Smooth muscle cell of the brain vasculature (primary cell): ENCODE results near the gene ARHGEF16.

Source experiments
- DNase-seq: peaks from one replicate; pipeline ENCODE4 v3.0.0-alpha.2; 2012; ENCODE audit warnings: low read depth, low spot score

ARHGEF16 gene

DNA sequence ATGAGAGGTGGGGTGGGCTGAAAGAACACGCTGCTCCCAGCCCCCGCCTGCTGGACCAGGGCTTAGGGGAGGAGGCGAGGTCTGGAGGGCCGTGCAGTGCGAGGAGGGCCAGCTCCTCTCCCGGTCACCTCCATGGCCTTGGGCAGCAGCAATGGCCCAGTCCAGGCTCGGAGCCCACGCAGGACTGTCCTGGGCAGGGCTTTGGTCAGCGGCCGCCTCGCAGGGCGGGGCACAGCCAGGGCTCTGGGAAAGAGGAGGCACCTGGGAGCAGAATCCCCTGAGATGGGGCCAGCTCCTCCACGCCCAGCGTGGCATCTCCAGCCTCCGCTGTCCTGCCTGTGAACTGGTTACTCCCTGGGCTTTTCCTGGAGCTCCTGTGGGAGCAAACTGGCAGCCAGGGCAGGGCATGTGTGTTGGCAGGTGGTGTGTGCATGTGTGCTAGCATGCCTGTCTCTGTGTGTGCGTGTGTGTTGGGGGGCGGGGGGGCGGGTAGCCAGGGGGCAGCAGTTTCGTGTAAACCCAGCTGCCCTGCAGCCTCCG, 27.4 kb downstream of the ARHGEF16 start:
- no peak for DNase-seq

- DNase-seq = no peak
Observed at GRCh38 chr1:3482378-3482849, 27.9 kb downstream of the ARHGEF16 start.

GRCh38 chr1:3483380-3483779, 28.9 kb downstream of the ARHGEF16 start:
- DNase-seq = no peak

GRCh38 chr1:3483801-3484444, 29.5 kb downstream of the ARHGEF16 start:
- no peak for DNase-seq

- DNase-seq = no peak
Observed at GRCh38 chr1:3485016-3485415, 30.6 kb downstream of the ARHGEF16 start.

DNA sequence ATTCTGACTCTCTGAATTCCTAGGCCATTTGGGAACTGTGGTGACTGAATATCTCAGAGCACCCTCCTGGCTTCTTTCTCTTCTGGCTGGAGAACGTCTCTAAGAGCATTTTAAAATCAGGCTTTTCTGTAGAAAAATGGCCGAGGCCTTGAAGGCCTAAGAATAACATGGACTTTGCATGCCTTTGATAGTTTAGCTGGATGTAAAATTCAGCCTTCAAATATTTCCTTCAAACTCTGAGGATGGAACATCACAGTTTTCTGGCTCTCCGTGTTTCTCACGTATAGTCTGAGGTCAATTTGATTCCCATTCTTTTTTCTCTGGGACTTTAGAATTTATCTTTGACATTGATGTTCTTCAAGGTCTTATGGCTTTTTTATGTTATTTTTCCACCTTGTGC, 34.0 kb downstream of the ARHGEF16 start:
- DNase-seq = no peak

DNA sequence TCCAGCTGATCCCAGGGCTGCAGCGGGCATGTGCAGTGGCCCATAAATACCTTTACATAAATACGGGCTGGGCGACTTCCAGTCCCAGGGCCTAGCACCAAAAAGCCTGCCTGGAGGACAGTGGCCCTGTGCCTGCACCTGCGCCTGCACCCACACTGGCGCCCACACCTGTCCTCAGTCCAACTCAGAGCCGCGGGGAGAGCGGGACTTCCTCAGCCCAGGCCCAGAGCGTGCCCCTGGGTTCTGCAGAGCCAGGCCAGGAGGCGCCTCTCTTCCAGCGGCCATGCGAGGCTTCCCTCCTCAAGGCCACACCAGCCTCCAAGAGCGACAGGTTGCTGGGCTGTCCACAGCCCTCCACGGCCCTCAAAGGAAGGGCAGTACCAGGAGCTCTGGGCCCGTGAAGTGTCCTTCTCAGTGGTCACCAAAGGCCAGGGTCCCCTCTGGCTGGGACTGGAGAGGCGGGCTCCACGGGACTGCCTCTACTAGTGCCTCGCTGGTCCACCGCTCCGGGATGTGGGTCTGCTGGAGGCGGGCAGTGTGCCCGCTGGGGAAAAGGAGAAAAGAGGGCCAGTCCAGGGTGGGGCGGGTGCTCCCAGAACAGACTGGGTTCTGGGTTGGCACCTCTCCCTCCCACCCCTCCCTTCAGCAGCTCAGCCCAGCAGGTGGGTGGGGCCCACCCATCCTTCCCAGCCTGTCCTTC, 35.7 kb downstream of the ARHGEF16 start:
- DNase-seq = no peak

- no peak for DNase-seq
Observed at GRCh38 chr1:3491291-3492246, 37.1 kb downstream of the ARHGEF16 start.

GRCh38 chr1:3492545-3493246, 38.2 kb downstream of the ARHGEF16 start:
- no peak for DNase-seq

DNA sequence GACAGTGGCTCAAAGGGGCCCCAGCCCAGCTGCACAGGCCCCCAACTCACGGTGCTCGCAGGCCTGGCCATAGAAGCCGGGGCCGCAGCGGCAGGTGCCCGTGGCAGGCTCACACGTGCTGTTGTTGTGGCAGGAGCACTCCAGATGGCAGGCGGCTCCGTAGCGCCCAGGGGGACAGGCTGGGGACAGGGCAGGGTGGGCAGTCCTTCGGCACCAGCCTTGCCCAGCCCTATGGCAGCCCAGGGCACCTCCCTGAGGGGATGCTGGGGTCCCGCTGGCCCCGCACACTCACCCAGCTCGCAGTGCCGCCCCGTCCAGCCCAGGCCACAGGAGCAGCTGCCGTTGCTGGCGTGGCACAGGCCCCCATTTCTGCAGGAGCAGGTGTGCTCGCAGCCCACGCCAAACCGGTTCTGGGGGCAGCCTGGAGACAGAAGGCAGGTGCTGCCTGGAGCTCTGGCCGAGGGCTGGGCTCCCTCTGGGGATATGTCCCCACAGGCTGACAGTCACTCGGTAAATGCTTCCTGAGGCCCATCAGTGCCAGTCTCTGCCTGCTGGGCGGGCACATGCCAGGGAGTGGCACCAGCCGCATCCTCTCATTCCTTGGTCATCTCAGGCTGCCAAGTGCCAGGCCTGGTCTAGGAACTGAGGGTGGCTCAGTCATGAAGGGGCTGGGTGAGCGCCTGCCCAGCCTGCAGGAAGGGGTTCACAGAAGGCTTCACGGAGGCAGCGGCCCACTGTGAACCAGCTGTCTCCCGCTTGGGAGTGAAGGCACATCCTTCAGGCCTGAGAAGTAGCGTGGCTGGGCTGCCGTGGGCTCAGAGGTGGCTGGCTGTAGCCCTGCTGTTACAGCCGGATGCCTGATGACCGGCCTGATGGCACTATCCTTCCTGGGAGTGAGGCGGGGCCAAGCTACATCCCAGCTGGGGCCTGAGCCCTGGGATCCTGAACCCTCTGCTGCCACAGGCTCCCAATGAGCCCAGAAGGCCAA, 40.1 kb downstream of the ARHGEF16 start:
- DNase-seq = no peak

DNA sequence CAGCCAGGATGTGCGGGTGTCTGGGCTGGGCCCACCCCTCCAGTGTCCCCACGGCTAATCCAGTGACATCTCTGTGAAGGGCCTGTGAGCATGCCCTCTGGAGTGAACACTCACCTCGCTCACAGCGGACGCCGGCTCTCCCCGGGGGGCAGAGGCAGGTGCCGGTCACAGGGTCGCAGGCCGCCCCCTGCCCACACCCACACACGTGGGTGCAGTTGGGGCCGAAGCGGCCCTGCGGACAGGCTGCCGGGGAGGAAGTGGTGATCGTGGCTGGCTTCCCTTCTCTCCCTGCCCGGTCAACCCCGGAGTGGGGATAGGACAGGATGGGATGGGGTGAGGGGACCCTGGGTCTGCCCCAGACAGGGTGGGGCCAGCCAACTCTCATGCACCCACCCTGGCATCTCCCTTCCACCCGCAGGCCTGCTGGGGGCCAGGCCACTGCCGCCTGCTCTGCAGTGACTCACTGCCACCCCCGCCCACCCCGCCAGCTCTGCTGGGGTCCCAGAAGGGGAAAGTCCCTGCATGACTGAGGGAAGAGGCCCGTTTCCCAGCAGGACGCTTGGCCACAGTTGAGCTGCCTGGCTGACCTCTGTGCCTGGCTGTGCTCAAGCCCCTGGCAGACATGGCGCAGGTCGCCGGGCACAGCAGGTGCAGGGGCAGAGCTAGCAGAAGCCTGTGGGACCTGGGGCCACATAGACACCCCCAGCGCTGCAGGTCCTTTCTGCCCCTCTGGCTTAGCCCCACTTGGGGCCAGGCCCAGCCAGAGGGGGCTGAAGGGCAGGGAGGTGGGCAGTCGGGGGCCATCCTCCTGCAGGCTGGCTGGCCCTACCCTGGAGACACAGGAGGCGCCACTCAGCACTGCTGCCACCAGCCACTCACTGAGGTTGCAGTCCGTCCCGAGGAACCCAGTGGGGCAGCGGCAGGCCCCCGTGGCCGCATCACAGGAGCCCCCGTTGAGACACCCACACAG, 41.6 kb downstream of the ARHGEF16 start:
- DNase-seq = no peak

- no peak for DNase-seq
Observed at GRCh38 chr1:3496916-3497315, 42.5 kb downstream of the ARHGEF16 start.

- no peak for DNase-seq
Observed at GRCh38 chr1:3497521-3497920, 43.1 kb downstream of the ARHGEF16 start.

GRCh38 chr1:3498246-3498930, 43.9 kb downstream of the ARHGEF16 start:
- DNase-seq = no peak

DNA sequence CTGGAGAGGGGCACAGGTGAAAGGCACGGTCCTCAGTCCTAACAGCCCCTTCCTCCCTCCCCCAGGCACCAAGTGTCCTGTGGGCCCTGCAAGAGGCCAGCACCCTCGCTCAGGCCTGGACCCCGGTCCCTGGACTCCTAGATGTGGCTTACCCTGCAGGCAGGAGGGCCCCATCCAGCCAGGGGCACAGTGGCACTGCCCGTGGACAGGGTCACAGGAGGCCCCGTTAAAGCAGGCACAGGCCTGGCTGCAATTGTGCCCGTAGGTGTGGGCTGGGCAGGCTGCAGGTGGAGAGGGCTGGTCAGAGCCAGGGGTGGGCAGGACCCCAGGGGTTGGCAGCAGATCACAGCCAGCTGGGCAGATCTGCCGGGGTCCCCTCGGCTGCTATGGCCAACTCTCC, 44.5 kb downstream of the ARHGEF16 start:
- no peak for DNase-seq

DNA sequence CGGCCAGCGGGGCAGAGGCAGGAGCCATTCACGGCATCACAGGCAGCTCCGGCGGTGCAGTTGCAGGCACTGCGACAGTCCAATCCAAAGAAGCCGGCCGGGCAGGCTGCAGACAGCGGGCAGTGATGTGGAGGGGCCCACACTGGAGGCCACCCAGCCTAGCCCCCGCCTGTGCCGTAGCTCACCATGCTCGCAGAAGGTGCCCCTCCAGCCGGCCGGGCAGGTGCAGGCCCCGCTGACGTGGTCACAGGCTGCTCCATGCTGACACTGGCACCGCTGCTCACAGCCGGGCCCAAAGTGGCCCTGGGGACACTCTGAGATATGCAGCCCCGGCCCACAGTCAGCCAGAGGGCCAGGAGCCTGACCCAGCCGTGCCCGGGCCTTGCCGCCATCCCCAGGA, 45.1 kb downstream of the ARHGEF16 start:
- no peak for DNase-seq

- no peak for DNase-seq
Observed at GRCh38 chr1:3500265-3500835, 45.9 kb downstream of the ARHGEF16 start.

- DNase-seq = no peak
Observed at GRCh38 chr1:3501437-3501836, 47.0 kb downstream of the ARHGEF16 start.
